ENCODE measurements around the gene BTLA. TPM values are rescaled to one million over a fixed set of nuclear protein-coding genes. Genes with fewer than 3 reads are reported as not detected.
"Not testable (repeated sequence)": the region's sequence is repeated elsewhere in the genome, so short reads cannot be mapped to it uniquely, and the experiment has no call there.

BTLA gene
- not detected for polyA plus RNA-seq (2013, experiment 1 of 2)
- polyA plus RNA-seq (2013, experiment 2 of 2): not detected

GRCh38 chr3:112498914-112499711, at the start of gene BTLA:
Gene BTLA (minus strand): TSS chr3:112499472. CDS start chr3:112499358, 114 bp downstream.
- H3K27ac ChIP-seq (ENCODE audit: low read depth, low read length, severe bottlenecking): no peak within 1 kb of the TSS
- WGBS, 2 experiments (ENCODE audit: insufficient coverage in 2 of 2): 95 to 96% methylated on average over 6 to 8 of the region's 12 CpGs
- no peaks in the 10 kb centered on the region for H3K36me3 ChIP-seq (ENCODE audit: control insufficient read depth, insufficient read depth, low read length)
- H3K4me3 ChIP-seq (ENCODE audit: extremely low read depth, insufficient read depth, low read length, poor library complexity, severe bottlenecking): no peak within 1 kb of the TSS
- H3K9me3 ChIP-seq (ENCODE audit: control insufficient read depth, low read length): no peaks in the 10 kb centered on the region
- H3K4me1 ChIP-seq (ENCODE audit: control insufficient read depth, insufficient read depth, low read length, poor library complexity, severe bottlenecking): no peaks in the 10 kb centered on the region

GRCh38 chr3:112546216-112546759, 47.0 kb upstream of the BTLA start:
- Histone ChIP-seq H3K27ac (ENCODE audit: low read depth, low read length, severe bottlenecking) (no peak overlapping the region), H3K36me3 (ENCODE audit: control insufficient read depth, insufficient read depth, low read length) (peaks cover 30% of the 10 kb centered on the region), H3K9me3 (ENCODE audit: control insufficient read depth, low read length) (no peaks in the 10 kb centered on the region), H3K4me3 (ENCODE audit: extremely low read depth, insufficient read depth, low read length, poor library complexity, severe bottlenecking) (no peak overlapping the region), H3K4me1 (ENCODE audit: control insufficient read depth, insufficient read depth, low read length, poor library complexity, severe bottlenecking) (no peaks in the 10 kb centered on the region)
- 100% methylated on average over 2 of the region's 5 CpGs; no CpG with 5 or more reads in 1 of the 2 experiments for WGBS, 2 experiments (ENCODE audit: insufficient coverage in 2 of 2)

- no peak overlapping the region for H3K27ac ChIP-seq (ENCODE audit: low read depth, low read length, severe bottlenecking)
- H3K4me3 ChIP-seq (ENCODE audit: extremely low read depth, insufficient read depth, low read length, poor library complexity, severe bottlenecking): no peak overlapping the region
- H3K9me3 ChIP-seq (ENCODE audit: control insufficient read depth, low read length): no peaks in the 10 kb centered on the region
- WGBS, 2 experiments (ENCODE audit: insufficient coverage in 2 of 2): no CpG with 5 or more reads among the region's 1 CpG
- peaks cover 28% of the 10 kb centered on the region for H3K36me3 ChIP-seq (ENCODE audit: control insufficient read depth, insufficient read depth, low read length)
- H3K4me1 ChIP-seq (ENCODE audit: control insufficient read depth, insufficient read depth, low read length, poor library complexity, severe bottlenecking): no peaks in the 10 kb centered on the region
These were observed 40.8 kb upstream of the BTLA start for GRCh38 chr3:112539825-112540650.

GRCh38 chr3:112531358-112531781, 32.1 kb upstream of the BTLA start:
- no CpG with 5 or more reads among the region's 1 CpG for WGBS, 2 experiments (ENCODE audit: insufficient coverage in 2 of 2)
- peaks cover 29% of the 10 kb centered on the region for H3K36me3 ChIP-seq (ENCODE audit: control insufficient read depth, insufficient read depth, low read length)
- no peak overlapping the region for H3K27ac ChIP-seq (ENCODE audit: low read depth, low read length, severe bottlenecking)

GRCh38 chr3:112530573-112530972, 31.3 kb upstream of the BTLA start:
- Histone ChIP-seq H3K4me3 (ENCODE audit: extremely low read depth, insufficient read depth, low read length, poor library complexity, severe bottlenecking) (no peak overlapping the region), H3K36me3 (ENCODE audit: control insufficient read depth, insufficient read depth, low read length) (peaks cover 27% of the 10 kb centered on the region), H3K9me3 (ENCODE audit: control insufficient read depth, low read length) (no peaks in the 10 kb centered on the region), H3K27ac (ENCODE audit: low read depth, low read length, severe bottlenecking) (no peak overlapping the region), H3K4me1 (ENCODE audit: control insufficient read depth, insufficient read depth, low read length, poor library complexity, severe bottlenecking) (no peaks in the 10 kb centered on the region)
- WGBS, 2 experiments (ENCODE audit: insufficient coverage in 2 of 2): 80 to 100% methylated on average over 2 of the region's 3 CpGs

More at GRCh38 chr3:112531358-112531781, 32.1 kb upstream of the BTLA start:
- no peaks in the 10 kb centered on the region for H3K9me3 ChIP-seq (ENCODE audit: control insufficient read depth, low read length)
- no peak overlapping the region for H3K4me3 ChIP-seq (ENCODE audit: extremely low read depth, insufficient read depth, low read length, poor library complexity, severe bottlenecking)
- H3K4me1 ChIP-seq (ENCODE audit: control insufficient read depth, insufficient read depth, low read length, poor library complexity, severe bottlenecking): no peaks in the 10 kb centered on the region

GRCh38 chr3:112524127-112524526, 24.9 kb upstream of the BTLA start:
- not testable (repeated sequence) for H3K27ac ChIP-seq (ENCODE audit: low read depth, low read length, severe bottlenecking); H3K4me1 ChIP-seq (ENCODE audit: control insufficient read depth, insufficient read depth, low read length, poor library complexity, severe bottlenecking); H3K4me3 ChIP-seq (ENCODE audit: extremely low read depth, insufficient read depth, low read length, poor library complexity, severe bottlenecking); H3K9me3 ChIP-seq (ENCODE audit: control insufficient read depth, low read length)
- WGBS, 2 experiments (ENCODE audit: insufficient coverage in 2 of 2): 90 to 100% methylated on average over 2 to 4 of the region's 6 CpGs
- H3K36me3 ChIP-seq (ENCODE audit: control insufficient read depth, insufficient read depth, low read length): peaks cover 14% of the 10 kb centered on the region

GRCh38 chr3:112519424-112520001, 20.2 kb upstream of the BTLA start:
- H3K9me3 ChIP-seq (ENCODE audit: control insufficient read depth, low read length): no peaks in the 10 kb centered on the region
- H3K4me1 ChIP-seq (ENCODE audit: control insufficient read depth, insufficient read depth, low read length, poor library complexity, severe bottlenecking): no peaks in the 10 kb centered on the region
- H3K36me3 ChIP-seq (ENCODE audit: control insufficient read depth, insufficient read depth, low read length): no peaks in the 10 kb centered on the region
- H3K27ac ChIP-seq (ENCODE audit: low read depth, low read length, severe bottlenecking): no peak overlapping the region
- 100% methylated on average over 1 of the region's 2 CpGs; no CpG with 5 or more reads in 1 of the 2 experiments for WGBS, 2 experiments (ENCODE audit: insufficient coverage in 2 of 2)
- H3K4me3 ChIP-seq (ENCODE audit: extremely low read depth, insufficient read depth, low read length, poor library complexity, severe bottlenecking): no peak overlapping the region

GRCh38 chr3:112518970-112519369, 19.7 kb upstream of the BTLA start:
- not testable (repeated sequence) for H3K36me3 ChIP-seq (ENCODE audit: control insufficient read depth, insufficient read depth, low read length); H3K4me1 ChIP-seq (ENCODE audit: control insufficient read depth, insufficient read depth, low read length, poor library complexity, severe bottlenecking); H3K9me3 ChIP-seq (ENCODE audit: control insufficient read depth, low read length); H3K4me3 ChIP-seq (ENCODE audit: extremely low read depth, insufficient read depth, low read length, poor library complexity, severe bottlenecking); H3K27ac ChIP-seq (ENCODE audit: low read depth, low read length, severe bottlenecking)
- WGBS, 2 experiments (ENCODE audit: insufficient coverage in 2 of 2): no CpG with 5 or more reads among the region's 3 CpGs

GRCh38 chr3:112514527-112515128, 15.4 kb upstream of the BTLA start:
- Histone ChIP-seq H3K9me3 (ENCODE audit: control insufficient read depth, low read length) (peaks cover 5% of the 10 kb centered on the region), H3K4me1 (ENCODE audit: control insufficient read depth, insufficient read depth, low read length, poor library complexity, severe bottlenecking) (no peaks in the 10 kb centered on the region), H3K36me3 (ENCODE audit: control insufficient read depth, insufficient read depth, low read length) (no peaks in the 10 kb centered on the region), H3K27ac (ENCODE audit: low read depth, low read length, severe bottlenecking) (no peak overlapping the region), H3K4me3 (ENCODE audit: extremely low read depth, insufficient read depth, low read length, poor library complexity, severe bottlenecking) (no peak overlapping the region)
- WGBS, 2 experiments (ENCODE audit: insufficient coverage in 2 of 2): 86% methylated on average over 1 of the region's 2 CpGs; no CpG with 5 or more reads in 1 of the 2 experiments

- no peak overlapping the region for H3K27ac ChIP-seq (ENCODE audit: low read depth, low read length, severe bottlenecking)
- H3K36me3 ChIP-seq (ENCODE audit: control insufficient read depth, insufficient read depth, low read length): no peaks in the 10 kb centered on the region
- H3K4me3 ChIP-seq (ENCODE audit: extremely low read depth, insufficient read depth, low read length, poor library complexity, severe bottlenecking): no peak overlapping the region
- H3K9me3 ChIP-seq (ENCODE audit: control insufficient read depth, low read length): peaks cover 5% of the 10 kb centered on the region
- H3K4me1 ChIP-seq (ENCODE audit: control insufficient read depth, insufficient read depth, low read length, poor library complexity, severe bottlenecking): no peaks in the 10 kb centered on the region
These were observed 13.0 kb upstream of the BTLA start for GRCh38 chr3:112512320-112512719.

All from mesodermal cell (in vitro differentiated cells).